Immature natural killer cell (primary cell): ENCODE data around the gene ZBTB42. TPM values are rescaled to one million over a fixed set of nuclear protein-coding genes. Genes with fewer than 3 reads are reported as not detected.

Source experiments
- DNase-seq, 3 donors: peaks; one replicate each; pipeline ENCODE4 v3.0.0; 2022; ENCODE audit warnings: mixed read lengths in 1 of 3
- H3K27ac Mint-ChIP-seq, 6 donors: one replicate each; pipeline ENCODE4 v1.8.0; 2020; ENCODE audit warnings: mixed read lengths in 6 of 6, mild to moderate bottlenecking in 5 of 6, inconsistent platforms in 4 of 6, moderate library complexity in 3 of 6
- H3K27me3 Mint-ChIP-seq, 3 donors: one replicate each; pipeline ENCODE4 v1.8.0; 2020 to 2021; ENCODE audit warnings: low read depth in 3 of 3, mild to moderate bottlenecking in 3 of 3, mixed read lengths in 3 of 3, moderate library complexity in 3 of 3, inconsistent platforms in 1 of 3
- H3K36me3 Mint-ChIP-seq, 3 donors: one replicate each; pipeline ENCODE4 v1.8.0; 2020; ENCODE audit warnings: mixed read lengths in 3 of 3, inconsistent platforms in 2 of 3, mild to moderate bottlenecking in 2 of 3
- H3K4me1 Mint-ChIP-seq, 2 donors: one replicate each; pipeline ENCODE4 v1.8.0; 2020; ENCODE audit warnings: inconsistent platforms in 2 of 2, mild to moderate bottlenecking in 2 of 2, mixed read lengths in 2 of 2, moderate library complexity in 1 of 2
- H3K4me3 Mint-ChIP-seq, 5 donors: one replicate each; pipeline ENCODE4 v1.8.0; 2020; ENCODE audit warnings: mild to moderate bottlenecking in 5 of 5, mixed read lengths in 5 of 5, inconsistent platforms in 3 of 5, moderate library complexity in 3 of 5
- H3K9me3 Mint-ChIP-seq, 6 donors: one replicate each; pipeline ENCODE4 v1.8.0; 2020; ENCODE audit warnings: mild to moderate bottlenecking in 6 of 6, mixed read lengths in 6 of 6, inconsistent platforms in 4 of 6, moderate library complexity in 3 of 6
- polyA plus RNA-seq, 3 donors: library from polyadenylated mRNA; unstranded; fragments of 300-500 nt; fragmentation: Illumina TruSeq; gene quantifications; one replicate each; pipeline ENCODE4 v1.2.3, GENCODE V29; 2021

ZBTB42 gene
- polyA plus RNA-seq, 3 donors from 2014 or later: 0.25 to 2.4 (median 2.0) TPM

DNA sequence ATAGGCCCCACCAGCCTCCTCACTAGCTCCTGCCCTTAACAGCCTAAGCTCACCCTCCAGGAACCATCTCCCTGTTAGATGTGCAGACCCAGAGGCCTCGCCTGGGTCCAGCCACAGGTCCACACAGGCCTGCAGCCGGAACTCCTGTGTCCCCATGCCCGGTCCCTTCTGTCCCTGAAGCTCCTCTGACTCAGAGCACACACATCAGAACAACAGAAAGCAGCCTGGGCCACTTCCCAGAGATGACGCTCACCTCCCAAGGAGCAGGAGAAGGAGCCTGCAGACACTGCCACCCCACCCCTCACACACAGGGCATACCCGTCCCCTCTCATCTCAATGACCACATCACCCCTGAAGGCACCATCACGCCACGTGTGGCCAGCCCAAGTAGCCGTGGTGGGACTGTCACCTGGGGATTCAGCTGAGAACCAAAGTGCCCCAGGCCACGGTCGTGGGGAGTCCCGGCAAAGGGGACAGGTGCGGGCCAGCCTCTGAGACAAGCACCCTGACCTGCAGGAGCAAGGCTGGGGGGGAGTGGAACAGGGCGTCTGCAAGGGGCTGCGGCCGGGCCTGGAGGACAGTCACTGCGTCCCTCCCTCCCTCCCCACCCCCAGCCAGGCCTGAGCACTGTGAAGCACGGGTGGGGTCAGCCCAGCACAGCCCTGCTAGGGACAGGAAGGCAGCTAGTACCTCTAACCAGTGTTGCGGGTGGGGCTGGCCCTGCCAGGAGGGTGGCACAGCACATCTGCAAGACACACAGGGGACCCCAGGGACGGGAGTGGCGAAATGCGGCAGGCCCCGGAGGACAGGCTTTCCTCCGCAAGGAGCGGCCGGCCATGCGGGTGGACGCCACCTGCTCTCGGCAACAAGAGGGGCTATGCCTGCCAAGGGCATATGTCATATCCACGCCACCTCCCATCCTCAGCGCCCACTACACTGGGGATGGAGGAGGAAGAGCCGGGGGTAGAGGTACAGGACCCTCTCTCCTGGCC is 10.9 kb upstream of the ZBTB42 start:
- H3K36me3 Mint-ChIP-seq: no peaks in the 10 kb centered on the region
- peaks cover 0 to 7% (median 0%) of the 10 kb centered on the region in 3 donors for H3K27me3 Mint-ChIP-seq
- no peaks in the 10 kb centered on the region for H3K9me3 Mint-ChIP-seq
- H3K4me3 Mint-ChIP-seq: no peak overlapping the region
- peaks cover 28 to 50% of the 10 kb centered on the region in 2 donors for H3K4me1 Mint-ChIP-seq
- DNase-seq: no peak
- no peak overlapping the region for H3K27ac Mint-ChIP-seq

GRCh38 chr14:104791425-104791824 is 9.5 kb upstream of the ZBTB42 start:
- Mint-ChIP-seq H3K27me3 (peaks cover 0 to 11% (median 0%) of the 10 kb centered on the region in 3 donors), H3K4me3 (peak overlapping the region in 3 of 5 donors; percentile 10 to 42 (median 23)), H3K4me1 (peaks cover 28 to 47% of the 10 kb centered on the region in 2 donors), H3K9me3 (no peaks in the 10 kb centered on the region), H3K36me3 (no peaks in the 10 kb centered on the region), H3K27ac (no peak overlapping the region)
- no peak for DNase-seq

GRCh38 chr14:104792101-104792884 is 8.6 kb upstream of the ZBTB42 start:
- DNase-seq: no peak
- Mint-ChIP-seq H3K36me3 (no peaks in the 10 kb centered on the region), H3K4me3 (peak overlapping the region in 1 of 5 donors; percentile 58), H3K27me3 (peaks cover 0 to 10% (median 0%) of the 10 kb centered on the region in 3 donors), H3K27ac (peak overlapping the region in 2 of 6 donors; percentile 61 to 68), H3K4me1 (peaks cover 28 to 42% of the 10 kb centered on the region in 2 donors), H3K9me3 (no peaks in the 10 kb centered on the region)

DNA sequence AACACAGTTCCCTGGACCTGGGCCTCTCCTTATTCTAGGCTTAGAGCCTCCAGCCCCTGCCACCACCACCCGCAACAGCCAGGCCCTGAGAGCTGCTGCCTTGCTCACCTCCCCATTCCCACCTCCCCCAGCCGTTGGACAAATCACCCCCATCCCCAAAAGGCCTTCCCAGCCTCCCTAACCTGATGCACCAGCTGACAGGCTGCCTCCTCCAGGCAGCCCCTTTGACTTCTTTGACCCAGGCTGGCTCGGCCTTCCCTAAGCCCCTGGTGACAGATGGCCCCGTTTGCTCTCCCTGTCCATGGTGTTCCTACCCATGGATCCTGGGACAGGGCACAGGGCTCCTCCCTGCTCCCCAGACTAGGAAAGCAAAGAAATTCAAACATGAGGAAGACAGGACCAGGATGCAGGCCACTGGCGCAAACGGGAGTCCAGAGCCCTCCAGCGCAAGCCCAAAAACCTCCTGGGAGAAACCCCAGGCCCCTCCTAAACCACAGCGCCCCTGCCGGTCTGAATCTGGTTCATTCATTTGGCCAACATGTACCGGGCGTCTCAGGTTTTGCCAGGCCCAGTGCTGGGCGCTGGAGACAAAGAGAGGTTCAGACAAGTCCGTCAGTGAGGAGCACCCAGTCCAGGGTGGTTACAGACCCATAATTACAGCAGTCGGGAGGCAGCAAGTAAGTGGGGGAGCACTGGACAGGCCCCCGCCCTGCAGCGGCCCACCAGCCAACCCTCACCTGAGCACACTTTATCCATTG is 7.8 kb upstream of the ZBTB42 start:
- H3K4me3 Mint-ChIP-seq: peak overlapping the region; percentile 58 to 91 (median 90)
- peaks cover 28 to 43% of the 10 kb centered on the region in 2 donors for H3K4me1 Mint-ChIP-seq
- H3K36me3 Mint-ChIP-seq: no peaks in the 10 kb centered on the region
- peak overlapping the region in 5 of 6 donors; percentile 32 to 82 (median 68) for H3K27ac Mint-ChIP-seq
- H3K27me3 Mint-ChIP-seq: peaks cover 0 to 10% (median 0%) of the 10 kb centered on the region in 3 donors
- no peak for DNase-seq
- no peaks in the 10 kb centered on the region for H3K9me3 Mint-ChIP-seq

DNA sequence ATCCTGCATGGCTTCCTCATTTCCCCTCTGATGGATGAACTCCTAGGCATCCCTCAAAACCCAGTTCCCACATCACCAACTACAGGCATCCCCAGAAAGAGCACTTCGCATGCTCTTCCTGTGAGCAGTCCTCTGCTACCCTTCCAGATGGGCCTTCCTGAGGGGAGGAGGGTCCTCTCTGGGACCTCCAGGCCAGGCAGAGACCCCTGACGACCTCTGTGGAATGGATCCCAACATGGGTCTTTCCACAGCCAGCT is 7.3 kb upstream of the ZBTB42 start:
- peak overlapping the region in 5 of 6 donors; percentile 32 to 92 (median 77) for H3K27ac Mint-ChIP-seq
- no peaks in the 10 kb centered on the region for H3K9me3 Mint-ChIP-seq
- H3K36me3 Mint-ChIP-seq: no peaks in the 10 kb centered on the region
- peaks cover 28 to 41% of the 10 kb centered on the region in 2 donors for H3K4me1 Mint-ChIP-seq
- H3K4me3 Mint-ChIP-seq: peak overlapping the region; percentile 58 to 91 (median 90)
- DNase-seq: no peak
- peaks cover 0 to 10% (median 3%) of the 10 kb centered on the region in 3 donors for H3K27me3 Mint-ChIP-seq

- peak in 1 of 3 donors; percentile 30 for DNase-seq
- peak overlapping the region; percentile 64 to 92 (median 84) for H3K27ac Mint-ChIP-seq
- peaks cover 31 to 41% of the 10 kb centered on the region in 2 donors for H3K4me1 Mint-ChIP-seq
- H3K4me3 Mint-ChIP-seq: peak overlapping the region; percentile 85 to 91 (median 90)
- peaks cover under 1 to 10% (median 4%) of the 10 kb centered on the region in 3 donors for H3K27me3 Mint-ChIP-seq
- H3K36me3 Mint-ChIP-seq: no peaks in the 10 kb centered on the region
- H3K9me3 Mint-ChIP-seq: no peaks in the 10 kb centered on the region
Measured at GRCh38 chr14:104794099-104794498, 6.8 kb upstream of the ZBTB42 start.

DNA sequence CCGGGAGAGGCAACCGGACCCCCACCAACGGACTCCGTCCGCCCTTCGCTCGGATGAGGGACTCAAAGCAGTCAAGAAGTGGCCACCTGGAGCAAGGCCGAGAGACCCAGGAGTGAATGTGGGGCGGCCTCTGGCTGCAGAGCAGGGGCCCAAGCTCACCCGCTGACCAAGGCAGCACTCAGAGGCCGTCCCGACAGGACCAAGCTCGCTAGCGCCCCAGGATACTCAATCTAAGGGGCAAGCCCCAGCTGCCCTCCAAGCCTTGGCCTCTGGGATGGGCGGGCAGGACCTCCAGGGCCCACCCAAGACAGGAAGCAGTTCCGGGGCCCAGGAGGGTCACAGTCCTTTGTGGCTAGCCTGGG is 6.3 kb upstream of the ZBTB42 start:
- H3K27ac Mint-ChIP-seq: peak overlapping the region; percentile 64 to 92 (median 84)
- H3K36me3 Mint-ChIP-seq: no peaks in the 10 kb centered on the region
- peaks cover 2 to 10% (median 4%) of the 10 kb centered on the region in 3 donors for H3K27me3 Mint-ChIP-seq
- peaks cover 36 to 40% of the 10 kb centered on the region in 2 donors for H3K4me1 Mint-ChIP-seq
- H3K4me3 Mint-ChIP-seq: peak overlapping the region; percentile 85 to 91 (median 90)
- H3K9me3 Mint-ChIP-seq: no peaks in the 10 kb centered on the region
- DNase-seq: no peak

- Mint-ChIP-seq H3K27ac (peak within 1 kb of the TSS; percentile 64 to 92 (median 84)), H3K36me3 (no peaks in the 10 kb centered on the region), H3K27me3 (peaks cover 2 to 11% (median 4%) of the 10 kb centered on the region in 3 donors), H3K4me3 (peak within 1 kb of the TSS; percentile 85 to 91 (median 90)), H3K4me1 (peaks cover 40 to 41% of the 10 kb centered on the region in 2 donors), H3K9me3 (no peaks in the 10 kb centered on the region)
- peak; percentile 51 to 56 (median 52) for DNase-seq
Measured at GRCh38 chr14:104794993-104795780, 5.7 kb upstream of the ZBTB42 start, which contains the start of gene AKT1. TSS of gene AKT1 (minus strand) at chr14:104795748. CDS start at chr14:104792643, 3,105 bp downstream.

GRCh38 chr14:104795781-104796686 is 4.9 kb upstream of the ZBTB42 start:
- peaks cover 39 to 40% of the 10 kb centered on the region in 2 donors for H3K4me1 Mint-ChIP-seq
- H3K36me3 Mint-ChIP-seq: no peaks in the 10 kb centered on the region
- peaks cover 2 to 11% (median 4%) of the 10 kb centered on the region in 3 donors for H3K27me3 Mint-ChIP-seq
- peak; percentile 47 to 57 (median 52) for DNase-seq
- no peaks in the 10 kb centered on the region for H3K9me3 Mint-ChIP-seq
- H3K27ac Mint-ChIP-seq: peak overlapping the region; percentile 64 to 89 (median 78)
- peak overlapping the region; percentile 65 to 81 (median 75) for H3K4me3 Mint-ChIP-seq

GRCh38 chr14:104796687-104797081 is 4.2 kb upstream of the ZBTB42 start:
- Mint-ChIP-seq H3K9me3 (no peaks in the 10 kb centered on the region), H3K36me3 (no peaks in the 10 kb centered on the region), H3K4me3 (peak overlapping the region; percentile 65 to 81 (median 75)), H3K4me1 (peaks cover 36 to 37% of the 10 kb centered on the region in 2 donors), H3K27me3 (peaks cover 2 to 13% (median 4%) of the 10 kb centered on the region in 3 donors), H3K27ac (peak overlapping the region in 5 of 6 donors; percentile 64 to 89 (median 74))
- DNase-seq: no peak

DNA sequence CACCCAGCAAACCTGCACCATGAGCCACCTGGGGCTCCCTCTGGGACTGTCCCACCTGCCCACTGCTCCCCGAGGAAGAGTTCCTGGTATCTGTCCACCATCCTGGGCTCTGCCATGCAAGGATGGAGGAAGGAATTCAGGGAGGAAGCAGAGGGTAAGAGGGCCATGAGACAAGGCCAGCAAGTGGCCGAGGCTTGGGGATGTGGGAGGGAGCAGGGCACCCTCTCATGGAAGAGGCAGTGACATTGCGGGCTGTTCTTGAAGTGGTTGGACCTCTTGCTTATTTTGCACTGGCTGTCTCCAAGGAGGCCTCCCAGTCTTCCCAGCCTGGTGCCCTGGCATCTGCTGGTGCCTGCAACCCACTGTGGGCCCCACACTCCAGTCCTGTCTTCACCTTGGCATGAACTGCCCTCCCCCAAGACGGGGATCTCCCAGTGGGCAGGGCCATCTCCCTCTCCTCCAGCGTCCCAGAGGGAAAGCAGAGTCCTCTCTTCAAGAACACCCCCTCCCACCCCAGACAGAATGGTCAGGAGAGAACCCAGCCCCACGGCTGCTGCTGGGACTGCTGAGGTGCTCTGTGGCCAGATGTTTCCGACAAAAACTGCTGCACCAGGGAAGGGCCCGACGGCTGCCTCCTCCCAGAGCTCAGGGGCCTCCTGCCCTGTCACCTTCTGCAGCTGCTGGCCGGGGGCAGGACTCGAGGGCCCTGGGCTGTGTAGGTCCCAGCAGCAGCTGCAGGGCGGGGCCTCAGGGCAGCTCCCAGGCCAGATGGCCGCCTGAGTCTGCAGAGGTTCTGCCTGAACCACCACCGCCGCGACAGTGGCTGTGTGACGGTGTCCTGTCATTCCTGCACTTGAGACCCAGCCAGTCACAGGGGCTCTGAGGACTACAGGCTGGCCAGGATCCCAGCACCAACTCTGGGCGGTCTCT is 3.5 kb upstream of the ZBTB42 start:
- no peaks in the 10 kb centered on the region for H3K9me3 Mint-ChIP-seq
- peak overlapping the region in 3 of 5 donors; percentile 61 to 81 (median 79) for H3K4me3 Mint-ChIP-seq
- H3K27ac Mint-ChIP-seq: peak overlapping the region in 2 of 6 donors; percentile 34 to 73
- DNase-seq: no peak
- H3K36me3 Mint-ChIP-seq: no peaks in the 10 kb centered on the region
- peaks cover 35 to 39% of the 10 kb centered on the region in 2 donors for H3K4me1 Mint-ChIP-seq
- peaks cover 2 to 12% (median 4%) of the 10 kb centered on the region in 3 donors for H3K27me3 Mint-ChIP-seq
